Subcutaneous adipose tissue (tissue), 4 donors: ENCODE measurements around the gene PLOD2. TPM values are rescaled to one million over a fixed set of nuclear protein-coding genes. Genes with fewer than 3 reads are reported as not detected.

Source experiments
- CTCF ChIP-seq: fragments of 450-650 bp; IDR thresholded peaks from one replicate; pipeline ENCODE4 v1.5.1; 2016; ENCODE audit warnings: low read depth, mild to moderate bottlenecking, control low read depth, antibody characterized with exemption, moderate library complexity
- total RNA-seq, 4 donors: library from RNA; depleted of rRNA; stranded (reverse); fragments of >200 nt; gene quantifications; one replicate each; pipeline ENCODE4 v1.1.0, GENCODE V29; 2016

The PLOD2 gene
- total RNA-seq, 4 donors from 2014 or later, result 86.7 to 144 (median 93.8) TPM

GRCh38 chr3:146033950-146034349, 127.0 kb downstream of the PLOD2 start:
- TF ChIP-seq CTCF, result no peak

- TF ChIP-seq CTCF, result no peak
Observed at GRCh38 chr3:146026547-146026946, 134.4 kb downstream of the PLOD2 start.

GRCh38 chr3:146024260-146024659, 136.7 kb downstream of the PLOD2 start:
- TF ChIP-seq CTCF, result no peak

DNA sequence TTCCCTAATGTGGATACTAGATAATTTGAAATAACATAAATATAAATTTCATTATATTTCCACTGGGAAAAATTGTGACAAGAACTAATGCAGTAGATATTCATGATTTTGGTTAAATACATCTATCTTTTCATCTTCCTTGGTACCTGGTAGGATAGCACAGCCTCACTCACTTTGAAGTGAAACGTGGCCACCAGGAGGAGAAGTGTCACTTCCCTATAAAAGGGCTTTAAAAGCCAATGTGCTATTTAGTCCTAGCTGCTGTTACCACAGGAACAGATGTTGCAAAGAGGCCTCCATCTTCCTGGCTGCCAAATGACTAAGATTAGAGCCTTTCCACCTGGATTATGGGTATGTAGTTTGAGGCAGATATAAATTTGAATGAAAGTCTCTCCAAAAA, 140.0 kb downstream of the PLOD2 start:
- no peak for TF ChIP-seq CTCF

DNA sequence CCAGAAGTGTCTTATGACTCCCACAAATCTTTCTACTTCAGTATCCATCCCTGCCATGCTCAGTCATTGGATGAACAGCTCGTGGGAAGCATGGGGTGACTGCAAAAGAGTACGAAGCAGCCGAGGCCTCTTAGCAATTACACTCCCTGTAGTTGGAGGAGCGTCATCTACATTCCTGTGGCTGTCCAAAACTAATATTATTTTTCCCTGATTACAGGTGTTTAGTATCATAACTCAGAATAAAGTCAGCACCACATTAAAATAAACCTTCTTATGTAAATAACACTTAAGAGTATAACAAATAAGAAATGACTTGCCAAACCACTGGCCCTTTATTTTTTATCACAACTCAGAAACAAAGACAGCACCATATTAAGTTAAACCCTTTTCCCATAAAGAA, 141.5 kb downstream of the PLOD2 start:
- no peak for TF ChIP-seq CTCF

Other genes starting within 250 kb of the PLOD2 start
- gene PLSCR4, start 89.9 kb upstream of the PLOD2 start, total RNA-seq, result 100 to 1,000 TPM in 2 of 4 donors, 10 to 100 TPM in 2; 79.9 to 144 (median 103) TPM